ENCODE results near the gene APMAP.

DNA sequence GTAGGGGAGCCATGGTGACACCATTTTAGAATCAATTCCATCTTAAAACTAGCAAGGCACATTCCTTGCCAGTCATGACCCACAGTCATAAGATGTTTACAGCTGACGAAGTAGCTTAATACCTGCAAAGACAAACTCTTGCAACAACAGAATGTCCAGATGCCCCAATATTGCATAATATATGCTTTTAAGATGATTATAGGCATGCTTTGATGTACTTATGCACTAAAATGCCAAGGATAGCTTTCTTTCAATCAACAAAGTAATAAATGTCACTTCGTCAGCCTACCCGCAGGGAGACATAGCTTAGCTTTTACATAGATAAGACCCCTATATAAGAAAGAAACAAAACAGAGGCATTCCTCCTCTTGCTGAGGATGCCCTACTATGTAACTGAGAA, 38.7 kb upstream of the APMAP start:
- TF ChIP-seq POLR2AphosphoS5 (IDR thresholded peaks at IDR 0.05) (no peak), CTCF (IDR thresholded peaks at IDR 0.05) (no peak)

Data from prostate gland (tissue), 2 donors.